Stimulated activated memory B cell treated with anti-CD40 and anti-IgM and Interleukin-4, amounts not matched to agents 10 μg/mL and 1 μg/mL and 100 μg/mL, for 72 hours (primary cell): ENCODE results near the gene PLSCR3.

Experiments
- ATAC-seq: fragments of 150-1000 bp; cut with Tn5 transposase; 2 replicates; pipeline ENCODE4 v1.10.0; 2021
- H3K27ac Mint-ChIP-seq: one replicate; pipeline ENCODE4 v1.8.0; 2022; ENCODE audit warnings: mild to moderate bottlenecking, mixed read lengths
- H3K27me3 Mint-ChIP-seq: one replicate; pipeline ENCODE4 v1.8.0; 2022; ENCODE audit warnings: mixed read lengths
- H3K36me3 Mint-ChIP-seq: one replicate; pipeline ENCODE4 v1.8.0; 2022; ENCODE audit warnings: mixed read lengths
- H3K4me1 Mint-ChIP-seq: one replicate; pipeline ENCODE4 v1.8.0; 2022; ENCODE audit warnings: mixed read lengths
- H3K4me3 Mint-ChIP-seq: one replicate; pipeline ENCODE4 v1.8.0; 2022; ENCODE audit warnings: mild to moderate bottlenecking, moderate library complexity, mixed read lengths
- H3K9me3 Mint-ChIP-seq: one replicate; pipeline ENCODE4 v1.8.0; 2022; ENCODE audit warnings: mixed read lengths

The PLSCR3 gene

GRCh38 chr17:7355573-7355972, 38.8 kb downstream of the PLSCR3 start:
- no peak for ATAC-seq
- H3K4me3 Mint-ChIP-seq, result no peak overlapping the region
- peaks cover 6% of the 10 kb centered on the region for H3K36me3 Mint-ChIP-seq
- no peaks in the 10 kb centered on the region for H3K27me3 Mint-ChIP-seq
- H3K4me1 Mint-ChIP-seq, result peaks cover 45% of the 10 kb centered on the region
- no peak overlapping the region for H3K27ac Mint-ChIP-seq
- no peaks in the 10 kb centered on the region for H3K9me3 Mint-ChIP-seq

GRCh38 chr17:7355053-7355452, 39.3 kb downstream of the PLSCR3 start, which contains the start of gene TMEM95:
TSS of gene TMEM95 (plus strand) at chr17:7355156. CDS start at chr17:7355205, 49 bp downstream.
- no peak for ATAC-seq
- Mint-ChIP-seq H3K9me3 (no peaks in the 10 kb centered on the region), H3K4me1 (peaks cover 50% of the 10 kb centered on the region), H3K27ac (no peak within 1 kb of the TSS), H3K4me3 (no peak within 1 kb of the TSS), H3K27me3 (no peaks in the 10 kb centered on the region), H3K36me3 (peaks cover 10% of the 10 kb centered on the region)

- no peaks in the 10 kb centered on the region for H3K27me3 Mint-ChIP-seq
- H3K4me3 Mint-ChIP-seq, result no peak overlapping the region
- H3K4me1 Mint-ChIP-seq, result peaks cover 57% of the 10 kb centered on the region
- no peak for ATAC-seq
- H3K27ac Mint-ChIP-seq, result no peak overlapping the region
- peaks cover 14% of the 10 kb centered on the region for H3K36me3 Mint-ChIP-seq
- no peaks in the 10 kb centered on the region for H3K9me3 Mint-ChIP-seq
These were observed 40.0 kb downstream of the PLSCR3 start for GRCh38 chr17:7354262-7354843.

GRCh38 chr17:7352910-7353635, 41.3 kb downstream of the PLSCR3 start:
- H3K27me3 Mint-ChIP-seq, result no peaks in the 10 kb centered on the region
- H3K36me3 Mint-ChIP-seq, result peaks cover 24% of the 10 kb centered on the region
- peaks cover 63% of the 10 kb centered on the region for H3K4me1 Mint-ChIP-seq
- ATAC-seq, result no peak
- H3K27ac Mint-ChIP-seq, result peak overlapping the region; percentile 87
- H3K9me3 Mint-ChIP-seq, result no peaks in the 10 kb centered on the region
- peak overlapping the region; percentile 95 for H3K4me3 Mint-ChIP-seq

- Mint-ChIP-seq H3K27me3 (no peaks in the 10 kb centered on the region), H3K9me3 (no peaks in the 10 kb centered on the region), H3K4me3 (peak overlapping the region; percentile 95), H3K27ac (peak overlapping the region; percentile 87), H3K36me3 (peaks cover 29% of the 10 kb centered on the region), H3K4me1 (peaks cover 63% of the 10 kb centered on the region)
- ATAC-seq, result no peak
These were observed 41.8 kb downstream of the PLSCR3 start for GRCh38 chr17:7352503-7352889.

GRCh38 chr17:7351665-7352502, 42.4 kb downstream of the PLSCR3 start, which contains the start of gene KCTD11:
TSS of gene KCTD11 (plus strand) at chr17:7352162.
- Mint-ChIP-seq H3K27ac (peak within 1 kb of the TSS; percentile 87), H3K36me3 (peaks cover 35% of the 10 kb centered on the region), H3K4me1 (peaks cover 63% of the 10 kb centered on the region)

GRCh38 chr17:7348478-7349242, 45.7 kb downstream of the PLSCR3 start:
- no peak for ATAC-seq
- no peak overlapping the region for H3K4me3 Mint-ChIP-seq
- peak overlapping the region; percentile 48 for H3K27ac Mint-ChIP-seq
- peaks cover 60% of the 10 kb centered on the region for H3K36me3 Mint-ChIP-seq
- H3K9me3 Mint-ChIP-seq, result no peaks in the 10 kb centered on the region
- no peaks in the 10 kb centered on the region for H3K27me3 Mint-ChIP-seq
- H3K4me1 Mint-ChIP-seq, result peaks cover 54% of the 10 kb centered on the region

More at GRCh38 chr17:7351665-7352502, 42.4 kb downstream of the PLSCR3 start, which contains the start of gene KCTD11:
- Mint-ChIP-seq H3K4me3 (peak within 1 kb of the TSS; percentile 95), H3K27me3 (no peaks in the 10 kb centered on the region), H3K9me3 (no peaks in the 10 kb centered on the region)
- peak; percentile 82 for ATAC-seq

- no peak for ATAC-seq
- Mint-ChIP-seq H3K4me1 (peaks cover 47% of the 10 kb centered on the region), H3K27me3 (no peaks in the 10 kb centered on the region), H3K27ac (peak overlapping the region; percentile 48), H3K4me3 (no peak overlapping the region), H3K9me3 (no peaks in the 10 kb centered on the region), H3K36me3 (peaks cover 67% of the 10 kb centered on the region)
These were observed 46.5 kb downstream of the PLSCR3 start for GRCh38 chr17:7347630-7348477.

- Mint-ChIP-seq H3K36me3 (peaks cover 72% of the 10 kb centered on the region), H3K4me3 (peak overlapping the region; percentile 21), H3K4me1 (peaks cover 40% of the 10 kb centered on the region), H3K27me3 (no peaks in the 10 kb centered on the region), H3K9me3 (no peaks in the 10 kb centered on the region), H3K27ac (no peak overlapping the region)
- ATAC-seq, result no peak
These were observed 47.3 kb downstream of the PLSCR3 start for GRCh38 chr17:7346761-7347614.

- no peaks in the 10 kb centered on the region for H3K9me3 Mint-ChIP-seq
- no peak overlapping the region for H3K4me3 Mint-ChIP-seq
- H3K36me3 Mint-ChIP-seq, result peaks cover 71% of the 10 kb centered on the region
- peaks cover 21% of the 10 kb centered on the region for H3K4me1 Mint-ChIP-seq
- no peak for ATAC-seq
- no peaks in the 10 kb centered on the region for H3K27me3 Mint-ChIP-seq
- H3K27ac Mint-ChIP-seq, result peak overlapping the region; percentile 46
These were observed 51.1 kb downstream of the PLSCR3 start for GRCh38 chr17:7343250-7343649.

GRCh38 chr17:7341842-7342241, 52.5 kb downstream of the PLSCR3 start:
- Mint-ChIP-seq H3K27me3 (no peaks in the 10 kb centered on the region), H3K9me3 (no peaks in the 10 kb centered on the region), H3K27ac (peak overlapping the region; percentile 4), H3K4me3 (no peak overlapping the region), H3K4me1 (peaks cover 35% of the 10 kb centered on the region), H3K36me3 (peaks cover 63% of the 10 kb centered on the region)
- no peak for ATAC-seq

GRCh38 chr17:7340179-7340578, 54.1 kb downstream of the PLSCR3 start:
- peaks cover 42% of the 10 kb centered on the region for H3K4me1 Mint-ChIP-seq
- H3K4me3 Mint-ChIP-seq, result no peak overlapping the region
- H3K27ac Mint-ChIP-seq, result peak overlapping the region; percentile 42
- no peaks in the 10 kb centered on the region for H3K9me3 Mint-ChIP-seq
- ATAC-seq, result no peak
- no peaks in the 10 kb centered on the region for H3K27me3 Mint-ChIP-seq
- peaks cover 51% of the 10 kb centered on the region for H3K36me3 Mint-ChIP-seq
